ENCODE results near the gene SUGCT.

GRCh38 chr7:40842641-40843040 is 707.8 kb downstream of the SUGCT start:
- TF ChIP-seq POLR2A (IDR thresholded peaks at IDR 0.05) (no peak), CTCF (IDR thresholded peaks at IDR 0.05) (no peak)
